ENCODE data around the gene TNPO2. TPM values are rescaled to one million over a fixed set of nuclear protein-coding genes. Genes with fewer than 3 reads are reported as not detected.

TNPO2 gene
- total RNA-seq, 2 experiments from 2014 or later: 47.3 to 47.4 TPM

DNA sequence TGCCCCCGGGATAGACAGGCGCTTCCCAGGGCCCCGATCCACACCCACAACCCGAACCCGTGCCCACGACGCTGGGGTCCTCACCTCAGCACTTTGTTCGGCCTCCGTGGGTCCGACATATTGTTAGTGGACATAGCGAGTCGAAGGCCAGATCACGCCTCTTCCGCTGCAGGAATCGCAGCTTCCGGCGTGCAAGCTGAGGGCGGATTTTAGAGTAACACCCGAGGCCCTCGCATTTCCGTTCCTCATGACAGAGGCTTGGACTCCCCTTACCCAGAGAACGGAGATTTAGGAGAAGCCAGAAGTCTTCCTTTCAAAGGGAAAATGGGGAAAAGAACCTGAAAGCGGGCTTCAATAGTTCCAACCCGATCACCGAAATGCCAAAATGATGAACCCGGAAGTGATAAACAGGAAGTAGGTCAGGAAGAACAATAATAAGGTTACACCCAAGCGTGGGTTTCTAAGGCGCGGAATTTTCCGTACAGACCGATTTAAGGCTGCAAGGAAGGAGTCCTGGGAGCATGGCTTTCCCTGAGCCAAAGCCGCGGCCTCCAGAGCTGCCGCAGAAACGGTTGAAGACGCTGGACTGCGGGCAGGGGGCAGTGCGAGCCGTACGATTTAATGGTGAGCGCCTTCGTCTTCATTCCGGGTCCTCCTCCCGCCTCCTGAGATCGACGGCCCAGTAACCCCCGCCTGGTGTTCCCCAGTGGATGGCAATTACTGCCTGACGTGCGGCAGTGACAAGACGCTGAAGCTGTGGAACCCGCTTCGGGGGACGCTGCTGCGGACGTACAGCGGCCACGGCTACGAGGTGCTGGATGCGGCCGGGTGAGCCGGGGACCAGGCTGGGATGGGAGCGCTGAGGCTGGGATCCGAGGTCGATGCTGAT lies 54.2 kb downstream of the TNPO2 start:
- H3K4me3 ChIP-seq (ENCODE audit: low read length): peak overlapping the region; percentile 85
- TF ChIP-seq, protein P1, sequence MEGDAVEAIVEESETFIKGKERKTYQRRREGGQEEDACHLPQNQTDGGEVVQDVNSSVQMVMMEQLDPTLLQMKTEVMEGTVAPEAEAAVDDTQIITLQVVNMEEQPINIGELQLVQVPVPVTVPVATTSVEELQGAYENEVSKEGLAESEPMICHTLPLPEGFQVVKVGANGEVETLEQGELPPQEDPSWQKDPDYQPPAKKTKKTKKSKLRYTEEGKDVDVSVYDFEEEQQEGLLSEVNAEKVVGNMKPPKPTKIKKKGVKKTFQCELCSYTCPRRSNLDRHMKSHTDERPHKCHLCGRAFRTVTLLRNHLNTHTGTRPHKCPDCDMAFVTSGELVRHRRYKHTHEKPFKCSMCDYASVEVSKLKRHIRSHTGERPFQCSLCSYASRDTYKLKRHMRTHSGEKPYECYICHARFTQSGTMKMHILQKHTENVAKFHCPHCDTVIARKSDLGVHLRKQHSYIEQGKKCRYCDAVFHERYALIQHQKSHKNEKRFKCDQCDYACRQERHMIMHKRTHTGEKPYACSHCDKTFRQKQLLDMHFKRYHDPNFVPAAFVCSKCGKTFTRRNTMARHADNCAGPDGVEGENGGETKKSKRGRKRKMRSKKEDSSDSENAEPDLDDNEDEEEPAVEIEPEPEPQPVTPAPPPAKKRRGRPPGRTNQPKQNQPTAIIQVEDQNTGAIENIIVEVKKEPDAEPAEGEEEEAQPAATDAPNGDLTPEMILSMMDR (IDR thresholded peaks at IDR 0.05): no peak
- no peaks in the 10 kb centered on the region for H3K9me3 ChIP-seq (ENCODE audit: control insufficient read depth in 1 of 2, insufficient read depth in 1 of 2, low read length in 2 of 2)
- Mint-ChIP-seq H3K4me1 (ENCODE audit: low read depth) (peaks cover 48% of the 10 kb centered on the region), H3K27ac (peak overlapping the region; percentile 98), H3K4me3 (peak overlapping the region; percentile 92), H3K9me3 (no peaks in the 10 kb centered on the region), H3K36me3 (ENCODE audit: low read depth) (peaks cover 57% of the 10 kb centered on the region), H3K27me3 (no peaks in the 10 kb centered on the region)
- peak overlapping the region; percentile 89 to 99 for H3K27ac ChIP-seq (ENCODE audit: low read depth in 1 of 2, low read length in 2 of 2)
- H3K27me3 ChIP-seq (ENCODE audit: control insufficient read depth in 1 of 2, insufficient read depth in 2 of 2, low read length in 2 of 2): no peaks in the 10 kb centered on the region
- POLR2A ChIA-PET: interaction anchor here (0.6 to 2.0 kb wide), 17 partner anchors 8 to 174 kb away, joined by 3 to 28 read pairs (median 4); partner anchors contain the start of genes DHPS, FBXW9, TRIR and ZNF490
- H3K36me3 ChIP-seq (ENCODE audit: insufficient read depth, low read length): peaks cover 25% of the 10 kb centered on the region
- DNase-seq (peak; percentile 62 to 89 (median 68)), ATAC-seq (ENCODE audit: poor library complexity) (peak; percentile 28)
- CTCF ChIA-PET: interaction anchor here (0.6 to 2.4 kb wide), 3 partner anchors 8 to 30 kb away, joined by 3 to 16 read pairs (median 4); partner anchors contain the start of gene DHPS
- peaks cover 58% of the 10 kb centered on the region for H3K4me1 ChIP-seq (ENCODE audit: insufficient read depth, low read length)
- intact Hi-C loops (cut with DNase I, micrococcal nuclease): loop anchor here (1.0 to 5.0 kb wide), 8 partner anchors 12 to 747 kb away; partner anchors contain the start of genes DHPS (in 1 of the 2), JUNB (in 1 of the 2), ZNF490 (in 1 of the 2) and ZNF791 (in 1 of the 2)

GRCh38 chr19:12668932-12669269 lies 54.8 kb downstream of the TNPO2 start:
- H3K9me3 Mint-ChIP-seq: no peaks in the 10 kb centered on the region
- H3K36me3 ChIP-seq (ENCODE audit: insufficient read depth, low read length): peaks cover 25% of the 10 kb centered on the region
- peaks cover 53% of the 10 kb centered on the region for H3K4me1 Mint-ChIP-seq (ENCODE audit: low read depth)
- H3K4me1 ChIP-seq (ENCODE audit: insufficient read depth, low read length): peaks cover 63% of the 10 kb centered on the region
- H3K4me3 ChIP-seq (ENCODE audit: low read length): peak overlapping the region; percentile 85
- ATAC-seq (ENCODE audit: poor library complexity): peak; percentile 47
- intact Hi-C loops (cut with DNase I, micrococcal nuclease): loop anchor here (1.0 to 5.0 kb wide), 7 partner anchors 12 to 747 kb away; partner anchors contain the start of genes DHPS (in 1 of the 2), JUNB (in 1 of the 2), ZNF490 (in 1 of the 2) and ZNF791 (in 1 of the 2)
- TF ChIP-seq, protein P1 (IDR thresholded peaks at IDR 0.05): no peak
- no peaks in the 10 kb centered on the region for H3K27me3 ChIP-seq (ENCODE audit: control insufficient read depth in 1 of 2, insufficient read depth in 2 of 2, low read length in 2 of 2)
- H3K27ac ChIP-seq (ENCODE audit: low read depth in 1 of 2, low read length in 2 of 2): peak overlapping the region; percentile 89 to 99
- POLR2A ChIA-PET: interaction anchor here (0.6 to 2.0 kb wide), 15 partner anchors 9 to 123 kb away, joined by 3 to 28 read pairs (median 4); partner anchors contain the start of genes DHPS, FBXW9, TRIR and ZNF490
- peak overlapping the region; percentile 92 for H3K4me3 Mint-ChIP-seq
- CTCF ChIA-PET: interaction anchor here (0.9 to 2.4 kb wide), 3 partner anchors 12 to 105 kb away, joined by 4 to 16 read pairs (median 4); partner anchors contain the start of gene DHPS
- H3K27ac Mint-ChIP-seq: peak overlapping the region; percentile 98
- no peaks in the 10 kb centered on the region for H3K9me3 ChIP-seq (ENCODE audit: control insufficient read depth in 1 of 2, insufficient read depth in 1 of 2, low read length in 2 of 2)
- DNase-seq: peak; percentile 23 to 91 (median 60)
- H3K27me3 Mint-ChIP-seq: no peaks in the 10 kb centered on the region
- H3K36me3 Mint-ChIP-seq (ENCODE audit: low read depth): peaks cover 54% of the 10 kb centered on the region

DNA sequence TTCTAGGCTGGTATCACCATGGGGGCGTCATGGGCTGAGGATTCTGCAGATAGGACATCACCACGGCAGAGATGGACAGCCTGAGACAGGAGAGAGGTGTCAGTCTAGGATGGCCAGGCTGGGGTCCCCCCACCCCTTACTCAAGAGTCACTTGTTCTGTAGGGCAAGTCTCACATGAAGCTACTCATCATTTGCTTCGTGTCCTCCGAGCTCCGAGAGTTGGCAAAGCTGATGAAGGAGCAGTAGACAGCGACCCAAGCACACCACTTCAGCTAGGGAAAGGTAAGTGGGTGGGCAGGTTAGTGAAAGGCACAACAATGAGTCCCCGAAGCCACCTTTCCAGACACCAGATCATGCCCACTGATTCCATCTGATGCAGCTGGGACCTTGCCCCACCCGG lies 55.4 kb downstream of the TNPO2 start:
- H3K9me3 Mint-ChIP-seq: no peaks in the 10 kb centered on the region
- TF ChIP-seq, protein P1 (IDR thresholded peaks at IDR 0.05): no peak
- H3K36me3 Mint-ChIP-seq (ENCODE audit: low read depth): peaks cover 54% of the 10 kb centered on the region
- H3K4me3 Mint-ChIP-seq: peak overlapping the region; percentile 92
- H3K27me3 Mint-ChIP-seq: no peaks in the 10 kb centered on the region
- ATAC-seq (ENCODE audit: poor library complexity) (no peak), DNase-seq (no peak)
- peaks cover 25% of the 10 kb centered on the region for H3K36me3 ChIP-seq (ENCODE audit: insufficient read depth, low read length)
- H3K4me3 ChIP-seq (ENCODE audit: low read length): peak overlapping the region; percentile 85
- peaks cover 66% of the 10 kb centered on the region for H3K4me1 ChIP-seq (ENCODE audit: insufficient read depth, low read length)
- intact Hi-C loops (cut with DNase I, micrococcal nuclease): loop anchor here (2.0 to 5.0 kb wide), 5 partner anchors 28 to 746 kb away; partner anchors contain the start of gene JUNB (in 1 of the 2)
- ChIA-PET POLR2A (interaction anchor here (0.6 to 2.0 kb wide), 9 partner anchors 13 to 124 kb away, joined by 3 to 28 read pairs (median 6); partner anchors contain the start of genes DHPS, FBXW9 and TRIR), CTCF (interaction anchor here (0.9 to 2.4 kb wide), 2 partner anchors 28 to 104 kb away, joined by 4 to 16 read pairs; no protein-coding TSS in a partner anchor)
- peaks cover 53% of the 10 kb centered on the region for H3K4me1 Mint-ChIP-seq (ENCODE audit: low read depth)
- no peaks in the 10 kb centered on the region for H3K27me3 ChIP-seq (ENCODE audit: control insufficient read depth in 1 of 2, insufficient read depth in 2 of 2, low read length in 2 of 2)
- no peaks in the 10 kb centered on the region for H3K9me3 ChIP-seq (ENCODE audit: control insufficient read depth in 1 of 2, insufficient read depth in 1 of 2, low read length in 2 of 2)
- H3K27ac ChIP-seq (ENCODE audit: low read depth in 1 of 2, low read length in 2 of 2): peak overlapping the region; percentile 89 to 99
- H3K27ac Mint-ChIP-seq: peak overlapping the region; percentile 98

Measured in CD4-positive, alpha-beta T cell (primary cell).